H1 (cell line): ENCODE data around the gene CRACDL.

Experiments used
- CEBPB ChIP-seq: IDR thresholded peaks from 2 replicates; pipeline ENCODE4 v1.6.1; 2012; ENCODE audit warnings: low read depth, low read length
- HDAC2 ChIP-seq, 2 experiments: fragments of 300-600 bp in 1 of 2; sonication (generic) in 1 of 2; IDR thresholded peaks; 2 replicates each; pipeline ENCODE4 v1.6.1; 2011 to 2012; ENCODE audit warnings: low read depth in 2 of 2, low read length in 2 of 2, mild to moderate bottlenecking in 2 of 2, moderate library complexity in 2 of 2, borderline replicate concordance in 1 of 2, inconsistent platforms in 1 of 2
- NRF1 ChIP-seq: IDR thresholded peaks from 2 replicates; pipeline ENCODE4 v1.6.1; 2011; ENCODE audit warnings: mild to moderate bottlenecking, low read depth, low read length, improper control_type of control experiment
- POLR2A ChIP-seq, 2 experiments: IDR thresholded peaks; 1 replicate in 1 of 2; 2 replicates in 1 of 2; pipeline ENCODE4 v1.6.1; 2011; ENCODE audit warnings: low read depth in 2 of 2, low read length in 2 of 2, mild to moderate bottlenecking in 2 of 2; ENCODE audit errors: control extremely low read depth in 1 of 2
- RAD21 ChIP-seq, 2 experiments: IDR thresholded peaks in 1 of 2; conservative IDR thresholded peaks in 1 of 2; 2 replicates each; pipeline ENCODE4 v1.6.1; 2011; ENCODE audit warnings: low read depth in 2 of 2, low read length in 2 of 2, improper control_type of control experiment in 1 of 2, inconsistent platforms in 1 of 2, mild to moderate bottlenecking in 1 of 2, moderate library complexity in 1 of 2
- RXRA ChIP-seq: IDR thresholded peaks from 2 replicates; pipeline ENCODE4 v1.6.1; 2011; ENCODE audit warnings: low read depth, mild to moderate bottlenecking, low read length, moderate library complexity; ENCODE audit not compliant: insufficient read depth
- SIX5 ChIP-seq: IDR thresholded peaks from 2 replicates; pipeline ENCODE4 v1.6.1; 2011; ENCODE audit warnings: mild to moderate bottlenecking, low read depth, low read length
- TF ChIP-seq, protein P1 (sequence below), 3 experiments: IDR thresholded peaks; 1 replicate in 2 of 3; 2 replicates in 1 of 3; pipeline versions ENCODE4 v1.5.1 to v1.6.1; 2011; ENCODE audit warnings: low read length in 3 of 3, mild to moderate bottlenecking in 3 of 3, inconsistent platforms in 2 of 3, low read depth in 1 of 3, moderate library complexity in 1 of 3; ENCODE audit not compliant: insufficient read depth in 1 of 3; ENCODE audit errors: control extremely low read depth in 1 of 3

DNA sequence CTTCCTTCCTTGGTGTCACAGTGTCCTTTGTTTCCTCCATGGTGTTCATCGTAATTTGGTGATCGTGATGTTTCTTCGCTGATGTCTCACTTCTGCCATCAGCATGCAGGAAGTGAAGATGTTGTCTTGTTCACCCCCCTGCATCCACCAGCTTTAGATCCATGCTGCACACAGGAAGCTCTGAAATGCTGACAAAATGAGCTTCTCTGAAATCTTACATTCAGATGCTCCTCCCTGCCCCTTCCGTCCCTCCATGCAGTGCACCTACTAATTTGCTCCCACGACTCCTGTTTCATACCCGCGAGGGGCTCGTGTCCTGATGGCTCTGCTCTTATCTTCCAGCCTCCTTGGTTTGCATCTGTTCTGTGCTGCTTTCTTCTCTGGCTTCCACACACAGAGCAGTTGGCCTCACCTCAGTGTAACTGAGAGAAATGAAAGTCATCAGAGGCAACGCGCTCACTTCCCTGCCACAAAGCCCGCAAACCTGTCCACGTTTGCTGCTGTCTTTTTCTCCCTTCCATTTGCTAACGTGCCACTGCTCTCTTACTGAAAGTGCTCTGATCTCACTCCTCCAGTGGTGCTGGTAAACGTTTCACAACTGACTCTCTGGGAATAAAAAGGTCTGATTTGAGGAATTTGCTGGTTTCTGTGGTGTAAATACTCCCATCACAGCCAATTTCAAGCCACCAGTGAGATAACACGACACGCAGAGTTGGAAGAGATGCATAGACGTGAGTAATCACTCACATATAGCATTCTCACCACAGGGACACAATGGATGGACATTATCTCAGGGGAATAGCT is 164.1 kb downstream of the CRACDL start:
- TF ChIP-seq, protein P1, sequence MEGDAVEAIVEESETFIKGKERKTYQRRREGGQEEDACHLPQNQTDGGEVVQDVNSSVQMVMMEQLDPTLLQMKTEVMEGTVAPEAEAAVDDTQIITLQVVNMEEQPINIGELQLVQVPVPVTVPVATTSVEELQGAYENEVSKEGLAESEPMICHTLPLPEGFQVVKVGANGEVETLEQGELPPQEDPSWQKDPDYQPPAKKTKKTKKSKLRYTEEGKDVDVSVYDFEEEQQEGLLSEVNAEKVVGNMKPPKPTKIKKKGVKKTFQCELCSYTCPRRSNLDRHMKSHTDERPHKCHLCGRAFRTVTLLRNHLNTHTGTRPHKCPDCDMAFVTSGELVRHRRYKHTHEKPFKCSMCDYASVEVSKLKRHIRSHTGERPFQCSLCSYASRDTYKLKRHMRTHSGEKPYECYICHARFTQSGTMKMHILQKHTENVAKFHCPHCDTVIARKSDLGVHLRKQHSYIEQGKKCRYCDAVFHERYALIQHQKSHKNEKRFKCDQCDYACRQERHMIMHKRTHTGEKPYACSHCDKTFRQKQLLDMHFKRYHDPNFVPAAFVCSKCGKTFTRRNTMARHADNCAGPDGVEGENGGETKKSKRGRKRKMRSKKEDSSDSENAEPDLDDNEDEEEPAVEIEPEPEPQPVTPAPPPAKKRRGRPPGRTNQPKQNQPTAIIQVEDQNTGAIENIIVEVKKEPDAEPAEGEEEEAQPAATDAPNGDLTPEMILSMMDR (IDR thresholded peaks at IDR 0.05; ENCODE audit: control extremely low read depth in 1 of 3, insufficient read depth in 1 of 3, low read depth in 1 of 3, low read length in 3 of 3): no peak
- TF ChIP-seq RXRA (no peak), NRF1 (no peak), POLR2A (IDR thresholded peaks at IDR 0.05; ENCODE audit: control extremely low read depth in 1 of 2, low read depth in 2 of 2, low read length in 2 of 2) (no peak), SIX5 (no peak), RAD21 (IDR thresholded peaks at IDR 0.05 in 1 of 2, conservative IDR thresholded peaks at IDR 0.05 in 1 of 2; ENCODE audit: low read depth in 2 of 2, low read length in 2 of 2) (no peak), HDAC2 (IDR thresholded peaks at IDR 0.05; ENCODE audit: borderline replicate concordance in 1 of 2, low read depth in 2 of 2, low read length in 2 of 2) (no peak), CEBPB (no peak)
